ENCODE measurements around the gene LAMC1.

DNA sequence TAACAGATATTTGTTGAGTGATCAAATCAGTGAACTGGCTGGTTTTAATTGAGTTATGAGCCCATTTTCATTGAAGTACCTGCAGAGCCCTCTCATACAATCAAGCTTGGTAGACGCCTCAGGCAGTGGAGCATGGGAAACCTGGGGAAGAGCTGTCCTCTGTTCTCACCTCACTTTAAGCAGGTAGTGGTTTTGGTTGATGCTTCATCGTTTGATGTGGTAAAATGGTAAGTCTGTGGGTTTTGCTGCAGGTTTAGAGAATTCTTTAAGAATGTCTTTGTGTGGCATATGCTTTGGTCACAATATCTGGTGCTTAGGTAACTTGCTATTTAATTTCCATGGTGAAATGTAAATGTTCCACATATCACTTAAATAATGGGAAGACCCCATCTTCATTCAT lies 10.0 kb downstream of the LAMC1 start:
- TF ChIP-seq POLR2A (IDR thresholded peaks at IDR 0.05; ENCODE audit: low read depth, low read length), result no peak
- TF ChIP-seq PAX5 (IDR thresholded peaks at IDR 0.05; ENCODE audit: insufficient read depth, low read length, severe bottlenecking), result no peak
- no peak for TF ChIP-seq POLR2AphosphoS5 (IDR thresholded peaks at IDR 0.05; ENCODE audit: low read depth, low read length)
